Adrenal gland (tissue), 12 donors: ENCODE measurements around the gene PLEKHG4B. TPM values are rescaled to one million over a fixed set of nuclear protein-coding genes. Genes with fewer than 3 reads are reported as not detected.
"Not testable (repeated sequence)": the region's sequence is repeated elsewhere in the genome, so short reads cannot be mapped to it uniquely, and the experiment has no call there.

Source experiments
- DNase-seq, 7 donors: peaks; one replicate each; pipeline ENCODE4 v3.0.0-alpha.2; 2019 to 2020
- H3K27ac ChIP-seq, 5 donors: fragments of 200-600 bp; sonication (generic) in 4 of 5; 1 replicate in 3 of 5; 2 replicates in 2 of 5; pipeline versions ENCODE4 v1.5.1 to v1.8.0; 2016 to 2020; ENCODE audit warnings: mild to moderate bottlenecking in 1 of 5
- H3K27me3 ChIP-seq: fragments of 200-600 bp; 2 replicates; pipeline ENCODE4 v1.8.0; 2021
- H3K36me3 ChIP-seq, 2 donors: fragments of 200-600 bp; replicated peaks in 1 of 2; 1 replicate in 1 of 2; 2 replicates in 1 of 2; pipeline versions ENCODE4 v1.5.1 to v1.8.0; 2018 to 2022
- H3K4me1 ChIP-seq, 2 donors: fragments of 200-600 bp; replicated peaks in 1 of 2; 1 replicate in 1 of 2; 2 replicates in 1 of 2; pipeline versions ENCODE4 v1.5.1 to v1.8.0; 2018 to 2021
- H3K4me3 ChIP-seq, 4 donors: fragments of 200-600 bp; sonication (generic) in 3 of 4; one replicate each; pipeline ENCODE4 v1.5.1; 2016 to 2018
- H3K9me3 ChIP-seq, 3 donors: fragments of 200-600 bp; sonication (generic) in 1 of 3; replicated peaks in 1 of 3; 1 replicate in 2 of 3; 2 replicates in 1 of 3; pipeline versions ENCODE4 v1.5.1 to v1.8.0; 2016 to 2021
- CTCF ChIP-seq, 6 experiments: fragments of 450-650 bp in 4 of 6; fragments of 200-600 bp in 2 of 6; sonication (generic) in 1 of 6; IDR thresholded peaks; 1 replicate in 5 of 6; 2 replicates in 1 of 6; pipeline versions ENCODE4 v1.5.1 to v1.8.0; 2016 to 2021; ENCODE audit warnings: antibody characterized with exemption in 6 of 6, mild to moderate bottlenecking in 2 of 6, moderate library complexity in 1 of 6
- POLR2A ChIP-seq, 2 donors: fragments of 450-650 bp; IDR thresholded peaks; one replicate each; pipeline ENCODE4 v1.6.1; 2017; ENCODE audit warnings: antibody characterized with exemption in 2 of 2, mild to moderate bottlenecking in 2 of 2, moderate library complexity in 1 of 2
- WGBS, 4 donors: extraction: QIAGEN DNeasy Blood & Tissue Kit in 2 of 4; methylation state at CpG; one replicate each; pipeline versions ENCODE4 v1.1.5 to v1.1.7; 2013 to 2017; 5-methylcytosine and 5-hydroxymethylcytosine counted together
- intact Hi-C, 2 donors: fragments of 100-400 bp; cut with DNase I; formaldehyde crosslinking; loops; one replicate each; pipeline versions ENCODE4 v1.14.1 to v1.15.0; 2022 to 2023
- polyA plus RNA-seq, 3 donors: library from polyadenylated mRNA; stranded (reverse); fragments of 200-250 nt in 2 of 3; fragments of 350-450 nt in 1 of 3; fragmentation: Illumina TruSeq in 1 of 3; extraction: RNeasy Lipid Tissue Mini Kit (QIAGEN cat#74804) in 1 of 3; gene quantifications; one replicate each; pipeline ENCODE4 v1.2.3, GENCODE V29; 2013 to 2014
- total RNA-seq, 9 donors: library from RNA; depleted of rRNA in 4 of 9; stranded (reverse); fragments of >200 nt in 4 of 9; fragments of 120-200 nt in 1 of 9; fragmentation: NEBNext Ultra II Directional in 1 of 9; extraction: Animal tissue kit (Norgen Biotek cat#: 25700) in 1 of 9; gene quantifications; one replicate each; pipeline versions ENCODE4 v1.1.0 to v1.2.4, GENCODE V29; 2013 to 2023
- donor health status: healthy with polysubstance abuse.
- donor health status: Bipolar disorder and iron deficiency.
- donor health status: DM: yes; HTN: yes; CAD: no.
- donor health status: DM: no; HTN: no; CAD: no.
- donor health status: DM: no; HTN: no; CAD: no.
- donor health status: DM: yes; HTN: yes; CAD: no.

The PLEKHG4B gene
- total and polyA plus RNA-seq, 12 donors = 0.03 to 3.4 (median 0.12) TPM

- no peak for TF ChIP-seq POLR2A (IDR thresholded peaks at IDR 0.05)
- TF ChIP-seq CTCF (IDR thresholded peaks at IDR 0.05) = no peak
- intact Hi-C loops = no loop called here
- 75 to 92% (median 81%) methylated on average over 4 to 9 of the region's 10 CpGs for WGBS, 4 donors
- Histone ChIP-seq H3K27me3 (no peaks in the 10 kb centered on the region), H3K9me3 (no peaks in the 10 kb centered on the region), H3K27ac (no peak overlapping the region), H3K4me1 (no peaks in the 10 kb centered on the region), H3K4me3 (no peak overlapping the region), H3K36me3 (no peaks in the 10 kb centered on the region)
- no peak for DNase-seq
Measured at GRCh38 chr5:196350-196749, 104.4 kb downstream of the PLEKHG4B start.

GRCh38 chr5:197031-197430 lies 105.1 kb downstream of the PLEKHG4B start:
- 28 to 37% (median 32%) methylated on average over 7 to 18 of the region's 18 CpGs for WGBS, 4 donors
- peak in 5 of 7 donors; percentile 37 to 64 (median 44) for DNase-seq
- H3K27ac ChIP-seq, H3K27me3 ChIP-seq, H3K36me3 ChIP-seq, intact Hi-C loops, H3K4me3 ChIP-seq, H3K4me1 ChIP-seq, H3K9me3 ChIP-seq: not testable (repeated sequence)

- intact Hi-C loops = no loop called here
- Histone ChIP-seq H3K4me3 (no peak overlapping the region), H3K36me3 (no peaks in the 10 kb centered on the region), H3K27ac (no peak overlapping the region), H3K4me1 (no peaks in the 10 kb centered on the region), H3K9me3 (no peaks in the 10 kb centered on the region), H3K27me3 (no peaks in the 10 kb centered on the region)
- DNase-seq = no peak
- WGBS, 4 donors = 73 to 89% (median 84%) methylated on average over 3 to 12 of the region's 12 CpGs
- TF ChIP-seq CTCF (IDR thresholded peaks at IDR 0.05) = no peak
- no peak for TF ChIP-seq POLR2A (IDR thresholded peaks at IDR 0.05)
Measured at GRCh38 chr5:197892-198489, 106.0 kb downstream of the PLEKHG4B start.

- intact Hi-C loops = no loop called here
- no peak overlapping the region for H3K4me3 ChIP-seq
- 97 to 99% (median 98%) methylated on average over 17 to 21 of the region's 21 CpGs for WGBS, 4 donors
- peaks cover 0 to 4% of the 10 kb centered on the region in 2 donors for H3K36me3 ChIP-seq
- no peaks in the 10 kb centered on the region for H3K4me1 ChIP-seq
- peak in 2 of 7 donors; percentile 1 to 2 for DNase-seq
- TF ChIP-seq POLR2A (IDR thresholded peaks at IDR 0.05) = no peak
- no peak for TF ChIP-seq CTCF (IDR thresholded peaks at IDR 0.05)
- no peaks in the 10 kb centered on the region for H3K9me3 ChIP-seq
- no peak overlapping the region for H3K27ac ChIP-seq
- H3K27me3 ChIP-seq = no peaks in the 10 kb centered on the region
Measured at GRCh38 chr5:198516-199196, 106.7 kb downstream of the PLEKHG4B start.
